Measurements from ENCODE around the gene PRKCH. TPM values are rescaled to one million over a fixed set of nuclear protein-coding genes. Genes with fewer than 3 reads are reported as not detected.
A peak's percentile ranks its signal among the peaks of the same experiment; 100 is the strongest.

The PRKCH gene
- total RNA-seq, 3 donors from 2014 or later: 12.3 to 15.4 (median 14.8) TPM

- intact Hi-C loops (cut with DNase I, micrococcal nuclease): no loop called here
- no peaks in the 10 kb centered on the region for H3K9me3 ChIP-seq
- H3K4me3 ChIP-seq: peak overlapping the region; percentile 37
- DNase-seq: peak in 1 of 3 donors; percentile 32
- peaks cover 13% of the 10 kb centered on the region for H3K4me1 ChIP-seq (ENCODE audit: low read depth)
- no peak for TF ChIP-seq CTCF (IDR thresholded peaks at IDR 0.05)
- peak; percentile 37 for ATAC-seq
- no peaks in the 10 kb centered on the region for H3K36me3 ChIP-seq (ENCODE audit: low read depth)
These were observed 484 bp upstream of the PRKCH start for GRCh38 chr14:61320806-61321384.

- Histone ChIP-seq H3K36me3 (ENCODE audit: low read depth) (no peaks in the 10 kb centered on the region), H3K4me3 (peak overlapping the region; percentile 37), H3K4me1 (ENCODE audit: low read depth) (peaks cover 13% of the 10 kb centered on the region), H3K9me3 (no peaks in the 10 kb centered on the region)
- TF ChIP-seq CTCF (IDR thresholded peaks at IDR 0.05): no peak
- intact Hi-C loops (cut with DNase I, micrococcal nuclease): no loop called here
- DNase-seq (peak; percentile 73 to 83 (median 73)), ATAC-seq (peak; percentile 69)
These were observed 826 bp downstream of the PRKCH start for GRCh38 chr14:61322011-61322798.

GRCh38 chr14:61322799-61323290 is 1.5 kb downstream of the PRKCH start:
- ATAC-seq (peak; percentile 39), DNase-seq (no peak)
- no peak for TF ChIP-seq CTCF (IDR thresholded peaks at IDR 0.05)
- Histone ChIP-seq H3K4me1 (ENCODE audit: low read depth) (peaks cover 13% of the 10 kb centered on the region), H3K4me3 (peak overlapping the region; percentile 37), H3K36me3 (ENCODE audit: low read depth) (no peaks in the 10 kb centered on the region), H3K9me3 (no peaks in the 10 kb centered on the region)
- intact Hi-C loops (cut with DNase I, micrococcal nuclease): no loop called here

GRCh38 chr14:61323970-61324369 is 2.6 kb downstream of the PRKCH start:
- H3K4me3 ChIP-seq: no peak overlapping the region
- H3K9me3 ChIP-seq: no peaks in the 10 kb centered on the region
- ATAC-seq (no peak), DNase-seq (no peak)
- H3K36me3 ChIP-seq (ENCODE audit: low read depth): no peaks in the 10 kb centered on the region
- peaks cover 13% of the 10 kb centered on the region for H3K4me1 ChIP-seq (ENCODE audit: low read depth)
- TF ChIP-seq CTCF (IDR thresholded peaks at IDR 0.05): no peak
- intact Hi-C loops (cut with DNase I, micrococcal nuclease): no loop called here

GRCh38 chr14:61325166-61325565 is 3.8 kb downstream of the PRKCH start:
- TF ChIP-seq CTCF (IDR thresholded peaks at IDR 0.05): no peak
- no peak overlapping the region for H3K4me3 ChIP-seq
- DNase-seq: no peak
- intact Hi-C loops (cut with DNase I, micrococcal nuclease): no loop called here
- H3K4me1 ChIP-seq (ENCODE audit: low read depth): peaks cover 13% of the 10 kb centered on the region
- H3K36me3 ChIP-seq (ENCODE audit: low read depth): no peaks in the 10 kb centered on the region
- no peaks in the 10 kb centered on the region for H3K9me3 ChIP-seq
- no peak for ATAC-seq
